Stimulated activated CD8-positive, alpha-beta memory T cell treated with anti-CD3 and anti-CD28 coated beads, Interleukin-4, amount 100 ng/mL, for 4 hours (primary cell): ENCODE measurements around the gene SIL1.

Experiments
- DNase-seq, 2 donors: peaks; one replicate each; pipeline ENCODE4 v3.0.0-alpha.2; 2020; ENCODE audit warnings: low read depth in 2 of 2, low spot score in 1 of 2

The SIL1 gene

DNA sequence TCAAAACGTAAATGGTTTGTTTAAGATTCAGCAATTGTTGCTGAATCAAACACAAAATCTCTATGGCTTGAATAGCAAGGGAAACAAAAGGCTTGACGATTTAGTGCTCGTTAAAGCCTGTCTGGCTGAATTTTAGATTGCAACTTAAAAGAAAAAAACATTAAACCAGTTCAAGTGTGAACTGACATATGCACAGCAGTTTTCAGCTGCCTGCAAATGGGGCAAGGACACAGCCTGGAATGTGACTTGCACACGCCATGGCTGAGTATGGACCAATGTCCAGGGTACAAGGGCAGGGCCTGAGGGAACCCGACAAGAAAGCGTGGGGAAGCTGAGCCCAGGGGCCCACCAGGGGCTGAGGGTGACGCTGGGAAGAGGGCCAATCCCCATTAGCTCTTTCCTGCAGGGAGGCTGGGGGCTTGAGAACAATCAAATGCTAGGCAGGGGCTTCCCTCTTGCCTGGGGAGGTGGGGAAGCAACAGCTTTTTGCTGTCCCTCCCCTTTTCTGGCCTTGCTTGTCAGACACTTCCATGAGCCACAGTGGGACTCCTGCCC is 233.4 kb downstream of the SIL1 start:
- DNase-seq = no peak

DNA sequence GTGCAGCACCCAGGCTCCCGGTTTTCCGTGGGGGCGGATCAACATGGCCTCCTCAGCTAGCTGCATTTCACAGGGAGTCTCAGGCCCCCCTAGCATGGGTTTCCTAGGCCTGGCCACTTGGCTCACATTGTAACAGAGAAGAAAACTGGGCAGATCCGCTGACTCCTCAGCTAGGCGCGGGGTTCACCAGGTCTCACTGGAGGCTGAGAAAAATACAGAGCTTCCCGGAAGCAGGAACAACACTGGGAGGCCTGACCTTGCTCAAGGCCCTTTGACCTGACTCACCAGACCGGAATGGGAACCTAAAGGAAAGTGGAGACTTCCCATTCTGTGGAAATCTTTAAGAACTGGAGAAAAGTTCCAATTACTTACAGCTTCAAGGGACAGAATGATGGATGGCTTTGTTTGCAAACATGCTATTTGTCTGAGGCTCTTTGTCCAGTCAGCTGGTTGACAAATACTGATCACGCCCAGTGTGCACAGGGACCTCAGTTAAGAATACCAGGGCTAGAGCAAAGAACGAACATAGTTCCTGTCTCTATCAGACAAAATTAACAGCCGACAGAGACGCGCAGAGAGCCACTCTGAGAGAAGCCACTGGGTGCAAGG is 234.3 kb downstream of the SIL1 start:
- no peak for DNase-seq

DNA sequence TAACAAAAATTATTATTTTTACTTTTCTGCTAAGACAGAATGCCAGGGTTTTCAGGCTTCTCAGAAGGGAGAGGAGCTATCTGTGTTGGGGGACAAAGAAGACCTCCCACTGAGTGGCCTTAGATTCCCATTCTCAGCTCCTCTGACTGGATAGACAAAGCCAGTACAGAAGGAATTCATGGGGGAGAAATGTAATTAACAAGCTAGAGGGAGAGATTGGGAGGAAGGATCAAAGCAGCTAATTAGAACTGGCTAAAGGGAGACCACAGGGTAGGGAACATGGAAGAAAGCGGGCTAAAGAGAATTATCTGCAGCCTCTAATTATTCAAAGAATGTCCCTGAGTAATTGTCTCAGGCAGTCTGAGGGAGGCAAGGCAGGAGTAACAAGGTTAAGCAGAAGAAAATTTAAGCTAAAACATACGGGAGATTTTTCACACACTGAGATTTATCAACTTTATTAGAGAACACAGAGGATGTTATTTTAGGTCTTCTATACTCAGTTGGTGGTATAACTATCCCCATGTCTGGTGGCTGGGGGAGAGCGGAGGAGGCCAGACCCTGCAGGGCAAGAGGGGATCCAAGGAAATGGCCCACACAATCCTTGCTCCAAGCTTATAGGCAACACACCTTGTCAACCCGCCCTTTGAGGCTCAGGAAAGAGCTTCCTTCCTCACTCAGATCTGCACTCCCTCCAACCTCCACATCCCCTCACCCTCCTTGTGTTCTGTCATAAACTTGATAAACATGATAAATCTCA is 235.4 kb downstream of the SIL1 start:
- DNase-seq = no peak

DNA sequence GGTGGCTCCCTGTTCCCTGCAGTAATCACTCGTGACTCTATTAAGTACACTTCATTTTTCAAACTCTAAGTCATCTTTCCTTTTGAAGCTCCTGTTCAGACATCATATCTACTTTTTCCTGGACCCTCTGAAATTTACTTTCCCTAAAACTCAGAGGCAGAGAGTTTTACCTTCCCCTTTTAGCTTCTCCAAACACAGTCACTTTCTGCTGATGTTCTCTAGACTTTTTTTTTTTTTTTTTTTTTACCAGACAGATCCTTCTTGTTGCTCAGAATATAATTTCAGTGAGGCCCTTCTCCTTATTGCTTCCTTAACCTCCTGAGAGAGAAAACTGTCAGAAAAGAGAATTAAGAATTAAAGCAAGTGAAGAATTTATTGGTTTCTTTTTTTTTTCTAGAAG is 236.4 kb downstream of the SIL1 start:
- DNase-seq = no peak

DNA sequence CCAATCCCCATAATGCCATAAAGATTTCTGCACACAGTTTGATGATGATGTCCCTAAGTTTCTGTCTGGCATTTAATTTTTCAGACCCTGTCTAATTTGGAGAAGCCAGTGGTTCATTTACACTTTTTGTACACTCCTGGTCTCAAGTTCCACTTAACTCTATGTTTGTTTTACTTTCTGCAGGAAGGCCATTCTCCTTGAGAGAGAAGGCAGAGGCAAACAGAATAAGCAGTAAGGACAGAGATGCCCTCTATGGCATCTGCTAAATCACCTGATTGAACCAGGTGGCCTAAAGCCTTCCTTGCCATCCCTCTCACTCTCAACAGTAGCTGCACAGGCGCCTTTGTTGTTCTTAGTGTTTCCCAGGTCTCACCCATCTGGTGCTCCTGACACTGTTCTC is 236.9 kb downstream of the SIL1 start:
- DNase-seq = no peak

DNA sequence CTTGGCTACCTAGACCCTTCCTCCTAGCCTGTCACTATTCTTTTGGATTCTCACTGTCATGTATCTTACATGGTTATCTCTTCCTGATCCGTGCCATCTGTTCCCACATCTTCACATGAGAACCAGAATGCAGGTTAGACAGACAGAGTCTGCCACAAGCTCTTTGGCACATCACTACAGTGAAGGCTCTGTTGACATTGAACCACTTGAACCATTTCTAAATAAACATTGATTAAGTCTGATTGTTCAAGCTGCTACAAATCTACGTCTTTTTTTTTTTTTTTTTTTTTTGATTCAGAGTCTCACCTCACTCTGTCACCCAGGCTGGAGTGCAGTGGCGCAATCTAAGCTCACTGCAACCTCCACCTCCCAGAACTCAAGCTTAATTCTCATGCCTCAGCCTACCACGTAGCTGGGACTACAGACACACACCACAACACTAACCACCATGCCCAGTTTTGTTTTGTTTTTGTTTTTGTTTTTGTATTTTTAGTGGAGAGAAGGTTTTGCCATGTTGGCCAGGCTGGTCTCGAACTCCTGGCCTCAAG is 237.9 kb downstream of the SIL1 start:
- DNase-seq = no peak

DNA sequence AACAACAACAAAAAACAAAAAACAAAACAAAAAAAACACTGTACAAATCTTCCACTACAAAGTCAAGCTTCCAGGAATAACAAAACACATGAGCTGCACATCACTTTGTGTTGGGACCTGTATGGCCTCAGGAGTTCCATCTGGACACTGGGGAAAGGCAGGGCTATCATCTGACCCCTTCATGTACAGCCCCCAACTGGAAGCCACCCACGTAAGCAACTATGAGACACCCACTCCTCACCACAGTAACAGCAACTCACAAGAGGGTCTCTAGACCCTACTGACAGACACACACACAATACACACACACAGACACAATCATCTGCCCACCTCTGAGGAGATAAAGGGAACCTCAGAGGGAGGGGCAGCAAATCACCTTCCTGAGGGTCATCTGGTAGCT is 241.4 kb downstream of the SIL1 start:
- no peak for DNase-seq

DNA sequence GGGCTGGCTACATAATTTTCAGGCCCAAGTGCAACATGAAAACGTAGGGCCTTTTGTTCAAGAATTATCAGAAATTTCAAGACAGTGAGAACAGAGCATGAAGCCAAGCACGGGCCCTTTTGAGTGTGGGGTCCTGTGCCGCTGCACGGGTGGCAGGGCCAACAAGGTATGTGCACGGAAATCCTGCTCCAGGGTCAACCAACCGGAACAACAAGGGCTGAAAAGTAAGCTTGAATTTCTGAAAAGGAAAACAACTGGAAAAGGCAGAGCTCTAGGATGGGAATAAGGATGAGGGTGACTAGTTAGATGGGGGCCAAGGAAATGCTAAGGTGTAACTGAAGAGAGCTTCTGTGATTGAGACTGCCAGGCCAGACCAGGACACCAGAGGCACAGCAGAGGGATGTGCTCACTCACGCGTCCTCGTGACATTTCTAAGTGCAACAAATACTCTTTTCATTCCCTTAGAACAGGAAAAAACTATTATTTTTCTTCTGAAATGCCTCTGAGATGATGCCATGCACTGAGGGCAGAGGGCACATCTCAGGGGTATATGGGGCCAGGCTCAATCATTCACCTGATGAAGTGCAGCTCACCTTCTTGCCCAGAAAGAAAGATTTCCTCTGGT is 242.4 kb downstream of the SIL1 start:
- DNase-seq = no peak

DNA sequence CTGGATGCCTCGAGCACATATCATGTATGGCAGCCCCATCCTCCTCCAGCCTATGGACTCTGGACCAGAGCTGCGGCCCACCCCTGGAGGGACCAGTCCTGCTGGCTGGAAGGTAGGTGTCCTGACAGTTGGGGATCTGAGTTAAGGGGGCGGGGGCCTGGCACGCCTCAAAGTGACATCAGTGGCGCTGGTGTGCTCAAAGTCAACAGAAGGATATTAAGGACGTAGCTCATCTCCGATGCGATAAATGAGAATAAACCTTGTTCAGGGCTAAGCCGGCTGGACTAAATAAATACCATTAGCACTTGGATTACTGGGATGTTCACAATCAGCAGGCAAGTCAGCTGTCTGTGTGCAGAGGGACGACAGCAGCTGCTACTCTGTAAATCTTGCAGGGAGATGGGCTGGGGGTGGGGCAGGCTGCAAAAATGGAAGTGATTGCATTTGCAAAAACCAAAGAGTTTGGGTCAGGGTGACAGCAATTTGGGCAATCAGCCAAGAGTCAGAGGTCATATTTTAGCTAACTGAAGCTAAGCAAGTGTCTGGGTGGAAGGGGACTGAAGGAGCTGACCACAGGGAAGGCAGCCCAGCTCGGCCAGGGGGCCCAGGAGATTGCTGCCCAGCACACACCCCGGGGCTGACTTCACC is 243.0 kb downstream of the SIL1 start:
- DNase-seq = no peak

DNA sequence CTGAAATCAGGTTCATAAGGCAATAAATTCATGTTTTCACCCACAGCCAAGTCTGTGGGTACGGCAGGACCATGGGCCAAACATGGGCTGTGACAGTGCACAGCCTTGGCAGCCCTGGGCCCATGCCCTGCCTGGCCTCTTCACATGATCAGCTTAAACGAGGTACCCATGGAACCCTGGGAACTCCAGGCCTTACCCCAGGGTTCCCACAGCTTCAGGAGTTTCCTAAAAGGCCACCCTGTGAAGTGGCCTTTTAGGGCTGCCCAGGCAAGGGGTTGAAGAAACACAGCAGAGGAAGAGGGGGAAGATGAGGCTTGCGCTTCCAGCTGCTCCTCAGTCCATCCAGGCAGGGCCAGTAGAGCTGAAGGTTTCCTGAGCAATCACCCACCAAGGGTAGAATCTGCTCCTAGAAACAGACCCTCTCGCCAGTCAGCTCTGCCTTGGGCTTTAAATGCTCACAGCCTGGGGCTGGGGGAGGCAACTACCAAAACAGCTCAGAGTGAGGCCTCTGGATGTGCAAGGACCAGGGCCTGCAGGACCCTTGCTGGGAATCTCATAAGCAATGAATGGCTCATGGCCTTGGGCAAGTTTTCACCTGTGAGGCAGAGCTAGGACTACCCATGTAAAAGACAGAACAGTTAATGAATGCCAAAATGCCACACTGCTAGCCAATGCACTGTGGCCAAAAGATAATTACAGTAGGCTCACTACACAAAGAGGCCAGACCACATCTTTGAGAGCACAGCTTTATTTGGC is 243.7 kb downstream of the SIL1 start:
- no peak for DNase-seq

DNA sequence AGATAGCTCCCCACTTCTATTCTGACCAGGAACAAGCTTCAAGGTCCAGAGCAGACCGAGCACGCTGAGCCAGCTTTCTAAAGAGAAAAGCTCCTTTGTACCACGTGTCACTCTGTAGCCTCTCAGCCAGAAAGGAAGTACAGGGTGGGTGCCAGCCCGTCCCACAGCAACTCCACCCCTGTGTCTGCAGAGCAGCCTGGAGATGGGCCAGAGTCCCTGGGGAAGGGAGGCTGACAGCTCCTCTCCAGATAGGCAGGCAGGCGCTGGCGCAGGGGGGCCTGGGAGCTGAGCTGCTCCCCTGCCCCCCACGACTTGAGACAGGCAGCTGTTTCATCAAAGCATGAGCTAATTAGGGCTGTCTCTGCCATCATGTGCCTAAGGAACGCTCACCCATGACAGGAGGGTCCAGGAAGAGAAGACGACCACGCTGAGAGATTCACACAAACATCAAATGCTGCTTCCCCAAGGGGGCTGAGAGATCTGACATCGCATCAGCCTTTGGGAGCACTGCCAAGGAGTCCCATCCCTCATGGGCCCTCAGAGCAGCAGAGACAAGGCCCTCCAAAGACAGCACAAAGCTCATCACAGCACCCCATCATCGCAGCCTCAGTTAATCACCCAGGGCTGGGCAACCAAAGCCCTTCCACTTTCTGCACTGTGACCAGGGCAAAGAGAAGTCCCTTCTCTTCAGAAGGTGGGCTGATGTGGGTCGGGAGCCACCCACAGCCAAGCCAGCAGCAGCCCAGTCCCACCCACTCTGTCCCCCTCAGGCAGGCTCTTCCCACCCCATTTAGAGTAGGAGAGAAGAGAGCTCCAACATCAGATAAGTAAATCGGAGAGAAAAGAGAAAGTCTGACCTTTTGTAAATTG is 244.5 kb downstream of the SIL1 start:
- DNase-seq = no peak

DNA sequence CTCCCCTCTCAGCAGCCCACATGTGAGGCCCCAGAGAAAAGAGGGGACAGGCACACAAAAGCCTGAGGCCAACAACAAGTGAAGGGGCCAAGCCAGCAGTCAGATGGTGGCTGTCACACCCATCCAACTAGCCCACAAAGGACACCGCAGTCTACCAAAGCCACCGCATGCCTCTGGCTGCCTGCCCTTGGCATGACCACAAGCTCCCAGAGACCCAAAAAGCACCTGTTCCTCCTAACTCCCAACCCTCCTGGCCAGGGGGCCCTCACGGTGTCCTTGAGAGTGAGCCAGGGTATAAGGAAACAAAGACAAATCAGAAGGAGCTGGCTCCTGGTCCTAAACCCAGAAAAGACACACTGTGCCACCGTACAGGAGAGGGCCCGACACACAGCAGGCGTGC is 245.2 kb downstream of the SIL1 start:
- no peak for DNase-seq

DNA sequence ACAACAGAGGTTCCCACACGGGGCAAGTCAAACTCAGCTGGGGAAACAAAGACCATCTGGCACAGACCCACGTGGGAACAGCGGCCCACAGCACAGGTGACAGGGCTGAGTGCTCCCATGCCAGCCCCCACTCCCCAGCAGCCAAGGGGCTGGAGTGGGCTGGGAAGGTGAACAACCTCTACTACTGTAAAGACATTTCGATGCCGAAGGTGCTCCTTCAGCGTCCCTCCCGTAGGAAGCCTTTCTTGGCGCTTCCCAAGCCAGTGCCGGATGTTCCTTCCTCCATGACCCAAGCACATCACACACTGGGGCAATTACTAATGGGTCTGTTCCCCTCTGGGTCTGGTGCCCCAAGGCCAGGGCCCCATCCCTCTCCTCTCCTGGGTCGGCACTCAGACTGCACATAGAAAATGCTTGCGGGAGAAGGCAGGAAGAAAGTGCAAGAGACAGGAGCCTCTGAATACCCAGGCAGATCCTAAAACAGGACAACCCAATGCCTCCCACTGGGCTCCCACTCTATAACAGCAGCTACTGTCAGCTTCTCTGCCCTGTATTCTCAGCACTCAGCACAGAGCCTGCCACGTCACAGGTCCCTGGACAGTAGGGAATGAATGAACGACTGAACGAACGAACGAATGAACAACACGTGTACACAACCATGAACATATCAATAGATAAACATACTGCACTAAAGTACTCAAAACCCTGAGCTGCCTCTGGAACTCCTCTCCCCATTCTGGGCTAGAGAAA is 246.0 kb downstream of the SIL1 start:
- no peak for DNase-seq

DNA sequence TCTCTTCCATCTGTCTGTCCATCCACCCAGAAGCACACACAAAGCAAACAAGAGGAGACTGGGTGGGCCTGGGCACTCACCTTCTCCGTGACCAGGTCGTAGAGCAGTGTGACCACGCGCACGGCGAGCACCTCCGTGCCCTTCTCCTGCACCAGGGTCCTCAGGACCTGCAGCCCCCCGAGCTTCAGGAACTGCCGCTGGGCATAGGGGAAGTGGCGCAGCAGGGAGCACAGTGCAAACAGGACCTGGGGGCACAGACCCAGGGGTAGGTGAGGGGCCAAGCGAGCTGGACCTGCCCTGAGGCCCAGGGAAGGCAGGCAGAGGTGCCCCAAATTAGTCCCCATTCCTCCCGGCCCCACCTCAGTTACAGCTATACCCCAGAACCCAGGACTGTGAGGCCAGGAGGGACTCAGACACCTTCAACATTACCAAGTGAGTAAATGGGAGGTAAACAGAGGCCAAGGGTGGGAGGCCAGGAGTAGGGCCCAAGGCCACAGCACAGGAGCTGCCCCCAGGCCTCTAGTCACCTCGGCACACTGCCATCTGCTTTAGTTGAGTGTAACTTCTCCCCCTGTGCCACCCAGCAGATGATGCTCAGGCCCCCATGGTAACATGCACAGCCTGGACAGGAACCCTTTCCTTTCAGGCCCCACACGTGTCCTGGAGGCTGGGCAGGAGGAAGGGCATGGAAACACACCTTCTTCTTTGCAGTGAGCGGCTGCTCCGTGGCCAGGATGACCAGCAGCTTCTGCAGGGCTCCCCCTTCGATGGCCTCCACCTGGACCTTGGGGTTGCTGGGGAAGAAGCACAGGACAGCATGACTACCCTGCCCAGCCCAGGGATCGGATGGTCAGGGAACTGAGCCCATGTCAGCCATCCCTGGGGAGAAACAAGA is 246.8 kb downstream of the SIL1 start:
- no peak for DNase-seq

DNA sequence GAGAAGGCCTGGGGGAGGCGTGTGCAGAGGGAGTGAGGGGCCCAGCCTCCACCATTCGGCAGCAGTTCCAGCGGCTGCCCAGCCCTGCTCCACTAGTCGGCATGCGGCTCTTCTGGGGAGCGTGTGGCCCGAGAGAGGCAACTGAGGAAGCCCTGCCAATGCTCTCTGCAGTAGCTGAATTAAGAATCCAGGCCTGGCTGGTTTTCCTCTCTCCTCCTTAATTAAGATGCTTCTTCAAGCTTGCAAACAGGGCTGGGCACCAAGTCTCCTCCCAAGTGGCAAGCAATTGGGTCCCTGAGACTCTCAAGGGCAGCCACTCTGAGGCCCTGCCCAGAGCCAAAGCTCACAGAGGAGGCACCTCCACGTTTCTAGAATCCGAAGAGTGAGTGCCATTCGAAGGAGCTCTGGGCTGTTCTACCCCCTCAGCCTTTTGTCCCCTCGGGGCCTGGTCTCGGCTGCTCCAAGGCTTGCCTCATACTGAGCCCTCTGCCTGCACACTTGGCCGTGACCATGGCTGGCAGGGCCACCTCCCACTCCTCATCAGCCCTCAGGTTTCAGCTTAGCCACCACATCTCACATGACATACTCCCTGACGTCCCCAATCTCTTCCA is 247.6 kb downstream of the SIL1 start:
- DNase-seq = no peak

DNA sequence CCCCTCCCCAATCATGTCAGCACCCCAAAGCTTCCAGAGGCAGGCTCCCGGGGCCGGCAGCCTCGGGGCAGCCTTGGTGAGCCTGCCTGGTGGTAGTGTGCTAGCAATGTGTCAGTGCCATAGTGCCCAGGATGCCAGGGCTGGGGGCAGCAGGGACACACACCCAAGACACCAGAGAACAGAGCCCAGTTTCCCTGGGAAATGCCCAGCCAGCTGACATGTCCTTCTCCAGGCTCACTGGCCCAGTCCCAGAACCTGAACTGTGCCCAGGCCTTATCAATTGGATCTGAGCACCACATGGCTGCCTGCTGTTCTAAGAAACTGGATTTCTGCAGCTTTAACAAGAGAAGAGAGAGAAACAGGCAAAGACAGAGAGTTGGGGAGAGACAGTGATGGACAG is 248.2 kb downstream of the SIL1 start:
- no peak for DNase-seq

DNA sequence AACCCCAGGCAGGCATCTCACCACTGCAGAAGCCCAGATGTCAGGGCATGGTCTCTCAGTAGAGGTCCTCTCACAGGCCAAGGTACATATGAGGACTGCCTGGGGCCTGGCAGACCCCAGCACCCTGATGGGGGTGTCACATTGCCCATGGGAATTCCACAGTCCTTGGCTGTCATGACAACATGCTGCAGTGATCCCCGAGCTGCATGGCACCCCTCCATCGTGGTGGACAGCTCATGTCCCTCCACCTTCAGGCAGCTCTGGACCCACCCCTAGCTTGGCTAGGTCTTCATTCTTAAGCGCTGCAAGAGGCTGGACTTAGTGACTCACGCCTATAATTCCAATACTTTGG is 249.0 kb downstream of the SIL1 start:
- no peak for DNase-seq
